Neural crest cell (in vitro differentiated cells): ENCODE measurements around the gene ATP12A. TPM values are rescaled to one million over a fixed set of nuclear protein-coding genes. Genes with fewer than 3 reads are reported as not detected.
A peak's percentile ranks its signal among the peaks of the same experiment; 100 is the strongest.

Source experiments
- DNase-seq: peaks from one replicate; pipeline ENCODE4 v3.0.0; 2021; ENCODE audit warnings: low read depth, mixed read lengths, low spot score
- H3K27ac Mint-ChIP-seq: one replicate; pipeline ENCODE4 v1.8.0; 2021; ENCODE audit warnings: mild to moderate bottlenecking, mixed read lengths; ENCODE audit not compliant: unreplicated experiment
- H3K27me3 Mint-ChIP-seq: 2 replicates; pipeline ENCODE4 v1.8.0; 2021; ENCODE audit warnings: low read depth, mild to moderate bottlenecking, mixed read lengths
- H3K36me3 Mint-ChIP-seq: 2 replicates; pipeline ENCODE4 v1.8.0; 2021; ENCODE audit warnings: low read depth, mild to moderate bottlenecking, mixed read lengths
- H3K4me1 Mint-ChIP-seq: 2 replicates; pipeline ENCODE4 v1.8.0; 2021; ENCODE audit warnings: mixed read lengths
- H3K4me3 Mint-ChIP-seq: one replicate; pipeline ENCODE4 v1.8.0; 2021; ENCODE audit warnings: mild to moderate bottlenecking, mixed read lengths
- H3K9me3 Mint-ChIP-seq: 2 replicates; pipeline ENCODE4 v1.8.0; 2021; ENCODE audit warnings: mixed read lengths
- CTCF ChIP-seq: fragments of 200-600 bp; sonication (generic); conservative IDR thresholded peaks from 2 replicates; pipeline ENCODE4 v1.5.0; 2021; ENCODE audit warnings: antibody characterized with exemption, mild to moderate bottlenecking
- total RNA-seq: library from RNA; stranded (reverse); gene quantifications from 2 replicates; pipeline ENCODE4 v1.2.1, GENCODE V29; 2021

ATP12A gene
- total RNA-seq, 1 donor from 2014 or later, result 0.12 TPM

GRCh38 chr13:24688111-24688510, 7.9 kb downstream of the ATP12A start:
- peaks cover 26% of the 10 kb centered on the region for H3K4me1 Mint-ChIP-seq
- no peak for DNase-seq
- no peak overlapping the region for H3K27ac Mint-ChIP-seq
- no peak overlapping the region for H3K4me3 Mint-ChIP-seq
- no peaks in the 10 kb centered on the region for H3K9me3 Mint-ChIP-seq
- no peak for TF ChIP-seq CTCF
- H3K27me3 Mint-ChIP-seq, result peaks cover 16% of the 10 kb centered on the region
- no peaks in the 10 kb centered on the region for H3K36me3 Mint-ChIP-seq

- Mint-ChIP-seq H3K27me3 (peaks cover 22% of the 10 kb centered on the region), H3K27ac (no peak overlapping the region), H3K4me1 (peaks cover 18% of the 10 kb centered on the region), H3K36me3 (no peaks in the 10 kb centered on the region), H3K4me3 (no peak overlapping the region), H3K9me3 (no peaks in the 10 kb centered on the region)
- DNase-seq, result no peak
- no peak for TF ChIP-seq CTCF
Measured at GRCh38 chr13:24688950-24689349, 8.7 kb downstream of the ATP12A start.

- H3K27ac Mint-ChIP-seq, result no peak overlapping the region
Measured at GRCh38 chr13:24691381-24691780, 11.2 kb downstream of the ATP12A start.

GRCh38 chr13:24692561-24692960, 12.4 kb downstream of the ATP12A start:
- Mint-ChIP-seq H3K4me3 (no peak overlapping the region), H3K27ac (no peak overlapping the region)

More at GRCh38 chr13:24691381-24691780, 11.2 kb downstream of the ATP12A start:
- no peaks in the 10 kb centered on the region for H3K9me3 Mint-ChIP-seq
- H3K27me3 Mint-ChIP-seq, result peaks cover 23% of the 10 kb centered on the region
- H3K4me1 Mint-ChIP-seq, result no peaks in the 10 kb centered on the region
- H3K36me3 Mint-ChIP-seq, result no peaks in the 10 kb centered on the region
- TF ChIP-seq CTCF, result no peak
- DNase-seq, result no peak
- H3K4me3 Mint-ChIP-seq, result no peak overlapping the region

GRCh38 chr13:24693862-24694471, 13.8 kb downstream of the ATP12A start:
- Mint-ChIP-seq H3K27me3 (peaks cover 30% of the 10 kb centered on the region), H3K27ac (no peak overlapping the region), H3K9me3 (no peaks in the 10 kb centered on the region), H3K4me1 (no peaks in the 10 kb centered on the region), H3K4me3 (no peak overlapping the region), H3K36me3 (no peaks in the 10 kb centered on the region)
- DNase-seq, result peak; percentile 47
- peak; percentile 78 for TF ChIP-seq CTCF

More at GRCh38 chr13:24692561-24692960, 12.4 kb downstream of the ATP12A start:
- TF ChIP-seq CTCF, result no peak
- no peaks in the 10 kb centered on the region for H3K36me3 Mint-ChIP-seq
- H3K27me3 Mint-ChIP-seq, result peaks cover 23% of the 10 kb centered on the region
- no peak for DNase-seq
- H3K9me3 Mint-ChIP-seq, result no peaks in the 10 kb centered on the region
- no peaks in the 10 kb centered on the region for H3K4me1 Mint-ChIP-seq
